Peyer's patch (tissue), 4 donors: ENCODE results near the gene SPATC1L.

ENCODE experiments used
- CTCF ChIP-seq, 6 experiments: fragments of 450-650 bp in 4 of 6; fragments of 200-600 bp in 2 of 6; sonication (generic) in 1 of 6; IDR thresholded peaks; one replicate each; pipeline ENCODE4 v1.5.1; 2017 to 2019; ENCODE audit warnings: antibody characterized with exemption in 6 of 6, mild to moderate bottlenecking in 3 of 6, moderate library complexity in 1 of 6
- POLR2A ChIP-seq, 2 donors: fragments of 450-650 bp; IDR thresholded peaks; one replicate each; pipeline ENCODE4 v1.5.1; 2017; ENCODE audit warnings: antibody characterized with exemption in 2 of 2, mild to moderate bottlenecking in 2 of 2, moderate library complexity in 2 of 2

- no peak for TF ChIP-seq CTCF (IDR thresholded peaks at IDR 0.05)
- no peak for TF ChIP-seq POLR2A (IDR thresholded peaks at IDR 0.05)
Measured at GRCh38 chr21:46161633-46162592, 22.3 kb downstream of the SPATC1L start.
